SKM-1 treated with dmso at 0.1 percent for 144 hours (cell line): Measurements from ENCODE around the gene C6orf89.
"Not testable (repeated sequence)": the region's sequence is repeated elsewhere in the genome, so short reads cannot be mapped to it uniquely, and the experiment has no call there.

Experiments used
- DNase-seq: peaks from one replicate; lab custom pipeline; 2025; ENCODE audit not compliant: unreplicated experiment; lab: John Stamatoyannopoulos, UW

Gene C6orf89

DNA sequence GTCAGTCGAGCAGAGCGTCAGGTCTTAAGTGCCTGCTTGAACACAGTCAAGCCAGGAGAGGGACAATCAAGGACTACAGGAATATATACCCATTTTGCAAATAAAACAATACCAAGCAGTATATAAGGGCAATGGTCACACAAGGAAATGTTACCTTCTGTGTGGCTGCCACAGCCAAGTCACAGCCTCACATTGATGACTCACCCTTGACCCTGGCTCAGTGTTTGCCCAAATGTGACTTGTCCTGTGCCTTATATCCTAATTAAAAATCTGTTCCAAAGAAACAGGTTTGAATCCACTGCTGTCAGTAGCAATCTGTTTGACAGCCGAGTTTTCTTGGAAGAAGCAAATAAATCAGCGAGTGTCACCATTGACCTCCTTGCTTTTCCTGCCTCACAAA lies 34.3 kb downstream of the C6orf89 start:
- no peak for DNase-seq

DNA sequence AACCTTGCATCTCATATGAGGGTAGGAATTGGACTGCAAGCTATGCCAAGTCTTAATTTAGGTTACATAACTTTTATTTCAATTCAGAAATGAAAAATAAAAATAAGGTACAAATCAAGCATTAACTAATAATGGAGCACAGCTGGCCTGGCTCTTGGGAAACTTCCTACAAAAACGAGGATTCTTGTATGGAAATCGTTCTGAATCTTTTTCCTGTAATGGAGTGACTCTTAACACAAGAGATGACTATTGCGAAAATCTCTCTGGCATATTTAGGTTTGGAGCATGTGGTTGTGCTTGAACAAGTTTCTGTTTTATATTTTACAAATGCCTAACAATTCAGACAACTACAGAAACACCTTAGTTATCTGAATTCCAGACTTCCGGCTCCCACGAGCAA lies 34.8 kb downstream of the C6orf89 start:
- DNase-seq: no peak

DNA sequence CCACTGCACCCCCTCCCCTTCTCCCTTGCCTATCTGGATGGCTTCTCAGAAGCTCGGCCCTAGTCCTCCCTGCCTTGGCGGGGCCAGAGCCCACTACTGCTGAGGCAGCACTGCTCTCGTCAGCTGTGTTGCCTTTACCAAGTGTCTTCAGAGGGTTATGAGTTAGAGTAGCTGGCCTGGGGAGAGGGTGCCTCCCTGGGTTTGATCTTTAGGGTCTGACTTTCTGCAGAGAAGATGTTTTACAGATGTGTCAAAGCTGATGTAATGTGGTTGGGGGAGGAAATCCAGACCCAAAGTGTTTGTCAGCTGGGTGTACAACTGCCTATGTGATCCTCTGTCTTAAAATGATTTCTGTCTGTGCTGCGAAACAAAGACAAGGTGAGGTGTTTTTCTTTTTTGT lies 38.4 kb downstream of the C6orf89 start:
- DNase-seq: no peak

DNA sequence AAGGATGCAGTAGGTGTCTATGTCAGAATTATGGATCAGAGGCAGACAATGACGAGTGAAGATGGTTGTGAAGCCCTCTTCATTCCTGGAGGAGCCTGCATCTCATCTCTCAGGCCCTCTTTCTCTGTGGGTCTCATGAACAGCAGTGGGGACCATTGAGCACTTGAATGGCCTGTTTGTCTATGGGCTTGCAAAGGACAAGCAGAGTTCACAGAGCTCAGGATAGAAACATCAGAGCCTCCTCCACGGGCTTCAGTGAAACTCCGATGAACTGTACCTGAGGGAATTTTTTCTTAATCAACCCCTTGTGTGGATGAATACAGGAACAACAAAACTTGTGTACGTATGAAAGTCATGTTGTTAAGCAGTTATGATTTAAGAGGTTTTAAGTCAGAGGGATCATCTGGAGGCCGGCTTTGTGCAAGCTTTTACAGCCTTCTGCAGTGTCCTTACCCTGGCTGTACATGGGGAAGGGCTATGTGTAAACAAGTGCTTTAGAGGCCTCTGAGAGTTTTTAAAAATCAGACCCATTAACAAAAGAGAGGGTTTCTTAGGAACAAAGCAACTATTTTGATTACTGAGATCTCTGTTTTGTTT lies 39.1 kb downstream of the C6orf89 start:
- no peak for DNase-seq

DNA sequence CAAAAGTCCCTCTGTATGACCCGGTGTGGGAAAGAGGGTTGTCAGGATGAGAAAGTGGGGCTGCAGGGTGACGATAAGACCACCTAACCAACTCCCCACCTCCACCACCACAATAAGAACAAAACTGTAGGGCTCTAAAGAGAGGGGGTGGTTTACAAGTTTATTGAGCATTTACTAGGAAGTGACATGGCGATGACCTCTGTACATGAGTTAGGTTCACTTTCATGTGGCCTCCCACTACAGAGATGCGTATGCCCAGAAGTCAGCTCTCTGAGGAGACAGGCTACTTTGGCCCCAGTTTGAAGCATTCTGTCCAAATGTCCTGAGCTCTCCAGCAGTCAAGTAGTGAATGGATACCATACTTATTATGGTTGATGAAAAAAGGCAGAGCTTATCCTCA lies 40.1 kb downstream of the C6orf89 start:
- DNase-seq: no peak

DNA sequence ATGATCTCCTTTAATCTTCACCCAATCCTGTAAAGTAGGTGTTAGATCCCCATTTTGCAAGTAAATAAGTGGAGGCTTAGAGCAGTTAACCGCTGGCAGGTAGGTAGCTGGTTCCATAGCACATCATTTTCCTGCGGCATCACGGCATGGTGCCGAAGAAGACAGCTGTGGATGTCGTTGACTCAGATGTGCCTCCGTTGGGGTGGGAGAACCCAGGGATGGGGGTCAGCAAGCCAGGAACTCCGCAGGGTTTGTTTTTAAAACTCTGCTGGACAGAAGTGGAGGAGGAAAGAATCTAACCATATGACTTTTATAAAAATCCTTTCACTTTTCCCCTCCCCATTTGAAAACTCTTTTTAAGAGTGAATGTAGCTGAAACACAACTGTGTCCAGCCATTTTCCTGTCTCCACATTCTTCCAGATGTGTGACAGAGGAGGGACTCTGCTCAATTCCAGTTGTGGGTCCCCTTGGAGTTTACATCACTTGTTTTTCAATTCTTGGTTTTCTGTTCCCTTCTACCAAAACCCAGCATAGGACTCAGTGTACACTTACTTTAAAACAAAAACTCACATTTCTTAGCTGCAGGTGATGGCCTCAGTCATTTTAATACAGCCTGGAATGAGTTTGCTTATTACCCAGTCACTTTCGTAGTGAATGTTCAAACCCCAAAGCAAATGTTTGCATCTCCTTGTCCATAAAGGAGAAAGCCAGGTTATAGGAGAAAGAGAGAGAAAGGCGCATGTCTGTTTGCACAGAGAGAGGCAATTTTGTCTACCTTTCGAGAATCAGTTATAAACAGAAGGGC lies 41.2 kb downstream of the C6orf89 start:
- DNase-seq: no peak

DNA sequence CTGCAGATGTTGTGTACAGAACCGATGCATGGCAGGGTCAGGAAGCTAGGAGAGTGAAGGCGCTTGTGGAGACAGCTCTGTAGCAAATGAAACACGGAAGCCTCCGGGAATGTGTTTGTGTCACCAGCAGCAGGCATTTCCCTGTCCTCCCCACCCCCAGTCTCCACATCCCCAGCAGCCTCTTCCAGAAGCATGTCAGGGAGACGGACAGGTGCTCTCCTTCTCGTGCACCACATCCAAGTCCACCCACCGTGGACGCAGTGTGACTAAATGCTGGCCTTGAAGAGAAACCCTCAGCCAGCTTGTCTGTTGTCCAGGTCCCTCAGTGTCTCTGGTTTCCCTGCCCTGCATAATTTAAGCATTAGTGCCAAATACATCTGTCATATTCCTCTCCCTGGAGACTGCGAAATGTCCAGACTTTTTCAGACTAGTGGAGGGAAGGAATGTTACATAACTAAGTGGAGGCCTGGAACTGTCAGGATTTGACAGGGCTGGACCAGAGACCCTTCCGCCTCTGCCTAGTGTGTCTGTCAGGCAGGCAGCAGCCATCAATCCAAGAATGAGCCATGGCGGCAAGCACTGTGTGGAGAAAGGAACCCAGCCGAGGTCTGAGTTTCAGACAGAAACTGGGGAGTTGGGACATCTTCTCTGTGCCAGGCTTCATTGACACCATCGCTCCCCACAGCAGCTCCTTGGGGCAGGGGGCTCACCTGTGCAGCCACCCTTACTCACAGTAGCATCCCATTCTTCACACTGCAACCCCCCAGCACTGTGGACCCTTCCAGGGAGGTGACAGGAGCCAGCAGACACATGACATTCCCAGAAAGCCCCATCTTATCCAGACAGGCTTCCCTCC lies 42.2 kb downstream of the C6orf89 start:
- no peak for DNase-seq

DNA sequence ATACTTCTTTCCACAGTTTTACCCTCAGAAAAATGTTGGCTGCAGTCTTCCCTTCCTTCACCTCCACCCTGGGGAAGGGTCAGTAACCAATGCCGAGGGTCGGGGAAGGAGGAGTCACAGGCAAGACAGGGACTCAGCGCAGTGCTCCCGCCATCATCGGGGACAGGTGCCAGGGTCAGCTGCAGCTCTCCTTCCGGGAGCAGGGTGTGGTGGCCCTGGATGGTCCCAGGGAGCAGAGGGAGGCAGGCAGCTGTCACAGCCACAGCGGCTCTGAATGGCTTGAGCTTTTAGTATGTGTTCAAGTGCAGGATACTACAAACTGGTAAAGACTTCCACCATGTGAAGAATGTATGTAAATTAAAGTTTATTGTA lies 42.8 kb downstream of the C6orf89 start:
- DNase-seq: no peak

DNA sequence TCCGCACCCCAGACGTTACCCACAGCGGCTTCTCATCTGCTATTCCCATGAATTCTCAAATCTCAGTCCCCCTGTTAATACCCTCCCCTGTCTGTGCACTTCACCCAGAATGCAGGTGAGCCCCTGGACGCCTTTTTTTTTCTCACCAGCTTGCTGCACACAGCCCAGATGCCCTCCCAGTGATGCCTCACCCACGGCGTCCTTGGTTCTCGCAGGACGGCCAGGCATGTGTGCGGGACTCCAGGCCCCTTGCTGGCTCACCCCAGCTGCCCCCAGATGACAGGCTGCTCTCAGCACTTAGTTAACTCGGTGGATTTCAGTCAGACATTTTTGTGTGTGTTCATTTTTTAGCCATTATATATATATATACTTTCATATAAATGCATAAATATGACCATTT lies 43.4 kb downstream of the C6orf89 start:
- no peak for DNase-seq

DNA sequence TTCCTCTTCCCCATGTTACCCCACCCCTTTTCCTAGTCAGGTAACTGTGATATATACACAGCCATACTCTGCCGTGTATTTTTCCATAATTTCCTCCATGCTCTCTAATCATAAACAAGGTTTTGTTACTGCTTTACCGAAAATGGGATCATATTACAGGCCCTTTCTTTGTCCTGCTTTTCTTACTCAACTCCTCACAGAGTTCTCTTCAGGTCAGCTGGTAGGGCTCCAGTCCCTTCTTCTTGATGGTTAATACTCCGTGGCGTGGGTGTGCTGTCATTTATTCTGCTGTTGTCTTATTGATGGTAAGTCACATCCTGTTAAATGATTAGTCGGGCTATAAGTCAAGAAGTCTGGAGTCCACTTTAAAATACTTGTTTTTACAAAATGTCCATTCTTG lies 43.9 kb downstream of the C6orf89 start:
- DNase-seq: no peak

DNA sequence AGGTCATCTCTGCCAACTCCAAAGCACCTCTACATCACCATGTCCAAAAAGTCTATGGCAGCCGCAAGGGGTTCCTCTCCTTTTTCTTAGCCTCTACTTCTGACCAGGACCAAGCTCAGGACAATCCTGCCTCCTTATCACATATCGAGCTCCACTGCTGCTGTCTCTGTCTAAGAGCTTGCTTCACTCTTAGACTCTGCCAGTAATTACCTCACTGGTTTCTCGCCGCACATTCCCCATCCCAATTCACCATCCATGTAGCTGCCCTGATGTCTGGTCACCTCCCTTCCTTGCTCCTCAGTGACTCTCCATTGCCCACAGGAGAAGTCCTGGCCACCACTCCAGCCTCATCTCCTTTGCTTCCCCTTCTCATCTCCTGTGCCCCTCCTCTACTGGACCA lies 44.7 kb downstream of the C6orf89 start:
- DNase-seq: no peak

DNA sequence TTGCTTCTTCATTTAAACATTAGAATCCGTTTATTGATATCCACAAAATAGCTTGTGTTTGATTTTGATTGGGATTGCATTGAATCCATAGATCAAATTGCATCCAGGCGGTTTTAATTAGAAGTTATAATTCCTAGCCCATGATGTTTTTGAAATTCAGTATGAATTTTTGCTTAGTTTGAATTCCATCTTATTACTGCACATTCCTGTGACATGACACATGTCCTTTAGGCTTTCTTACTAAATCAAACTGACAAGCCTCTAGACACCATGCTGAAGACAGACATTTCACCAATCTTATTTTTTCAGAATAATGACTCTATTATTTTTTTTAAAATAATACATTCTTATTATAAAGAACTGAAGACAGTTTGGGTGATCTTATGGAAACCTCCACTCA lies 47.4 kb downstream of the C6orf89 start:
- no peak for DNase-seq

DNA sequence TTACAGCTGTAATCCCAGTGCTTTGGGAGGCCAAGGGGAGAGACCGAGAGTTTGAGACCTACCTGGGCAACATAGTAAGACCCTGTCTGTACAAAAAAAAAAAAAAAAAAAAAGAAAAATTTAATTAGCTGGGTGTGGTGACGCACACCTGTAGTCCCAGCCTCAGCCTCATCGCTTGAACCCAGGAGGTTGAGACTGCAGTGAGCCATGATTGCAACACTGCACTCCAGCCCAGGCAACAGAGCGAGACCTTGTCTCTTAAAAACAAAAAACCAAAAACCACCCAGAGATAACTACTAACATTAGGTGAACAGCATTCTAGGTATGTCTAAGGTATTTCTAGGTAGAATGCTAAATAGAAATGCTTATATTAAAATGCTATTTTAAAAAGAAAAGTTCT lies 47.8 kb downstream of the C6orf89 start:
- DNase-seq: no peak

DNA sequence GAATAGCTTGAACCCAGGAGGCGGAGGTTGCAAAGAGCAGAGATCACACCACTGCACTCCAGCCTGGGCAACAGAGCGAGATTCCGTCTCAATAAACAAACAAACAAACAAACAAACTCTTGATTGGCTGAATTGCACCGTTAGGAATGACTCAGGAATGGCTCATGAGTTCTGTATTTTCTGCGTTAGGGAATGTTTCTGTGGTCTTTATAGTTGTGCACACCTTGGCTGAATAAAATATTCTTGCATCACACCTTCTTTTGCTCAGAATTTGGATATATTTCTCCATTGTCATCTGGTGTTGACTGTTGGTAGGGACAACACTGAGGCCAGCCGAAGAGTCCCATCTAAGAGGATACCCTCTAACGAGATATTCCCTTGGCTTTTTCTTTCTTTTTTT lies 49.1 kb downstream of the C6orf89 start:
- no peak for DNase-seq

DNA sequence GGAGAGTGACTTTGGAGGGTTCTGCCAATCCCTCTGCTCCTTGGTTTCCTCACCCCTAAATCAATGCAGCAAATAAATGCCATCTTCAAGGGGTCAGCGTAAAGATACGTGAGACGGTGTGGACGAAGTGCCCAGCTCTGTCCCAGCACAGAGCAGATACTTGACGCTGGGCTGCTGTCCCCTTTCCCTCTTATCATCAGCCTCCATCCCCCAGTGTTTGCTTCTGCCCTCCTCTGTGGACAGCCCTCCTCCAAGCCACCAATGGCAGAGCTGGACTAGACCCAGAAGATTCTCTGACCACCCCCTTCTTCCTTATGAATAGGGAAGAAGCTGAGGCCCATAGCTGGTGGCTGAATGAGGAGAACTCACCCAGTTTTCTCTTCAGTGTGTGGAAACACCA lies 51.1 kb downstream of the C6orf89 start:
- no peak for DNase-seq

DNA sequence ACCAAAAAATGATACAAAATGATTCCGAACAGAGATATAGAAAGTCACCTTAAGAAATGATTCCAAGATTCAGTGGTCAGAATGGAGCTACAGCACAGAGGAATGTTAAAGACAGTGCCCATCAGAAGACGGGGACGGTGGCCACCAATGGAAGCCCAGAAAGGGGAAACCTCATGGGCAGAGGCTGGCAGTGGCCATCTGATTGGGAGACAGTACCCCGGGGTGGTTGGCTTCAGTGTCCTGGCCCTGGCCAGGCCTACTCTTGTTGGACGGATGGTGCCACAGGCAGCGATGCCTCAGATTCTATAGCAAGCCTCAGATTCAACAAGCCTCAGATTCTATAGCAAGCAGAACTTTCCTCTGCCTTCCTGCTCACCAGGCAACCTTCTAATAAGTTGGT lies 52.1 kb downstream of the C6orf89 start:
- no peak for DNase-seq

DNA sequence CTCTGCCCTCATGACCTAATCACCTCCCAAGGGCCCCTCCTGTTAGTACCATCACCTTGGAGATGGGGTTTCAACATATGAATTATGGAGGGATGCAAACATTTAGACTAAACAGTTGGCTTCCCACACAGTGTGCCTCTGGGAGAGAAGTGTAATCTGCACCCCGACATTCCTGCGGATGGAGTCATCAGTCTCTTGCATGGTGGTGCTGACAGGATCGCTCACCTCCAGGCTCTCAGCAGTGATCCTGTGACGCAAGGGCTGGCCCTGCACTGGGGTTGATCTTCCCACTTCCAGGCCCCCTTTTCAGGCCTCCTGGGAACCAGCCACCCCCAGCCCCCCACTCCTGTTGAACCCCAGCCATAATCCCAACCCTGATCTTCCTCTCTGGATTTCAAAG lies 52.8 kb downstream of the C6orf89 start:
- DNase-seq: no peak

DNA sequence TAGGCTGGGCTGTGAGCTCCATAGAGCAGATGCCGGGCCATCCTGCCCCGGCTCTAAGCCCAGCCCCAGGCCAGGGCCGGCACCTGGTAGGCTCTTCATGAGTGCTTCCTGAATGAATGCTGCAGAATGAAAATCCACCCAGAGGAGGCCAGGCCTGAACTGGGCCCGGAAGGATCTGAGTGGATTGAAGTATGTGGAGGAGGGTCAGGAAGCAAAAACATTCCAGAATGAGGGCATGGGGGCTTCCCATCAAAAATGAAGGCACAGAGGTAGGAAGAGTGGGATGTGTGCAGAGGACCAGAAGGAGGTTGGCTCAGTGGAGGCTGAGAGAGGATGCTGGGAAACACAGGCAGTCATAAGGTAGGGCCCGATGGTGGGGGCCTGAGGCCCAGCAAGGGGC lies 53.3 kb downstream of the C6orf89 start:
- not testable (repeated sequence) for DNase-seq

DNA sequence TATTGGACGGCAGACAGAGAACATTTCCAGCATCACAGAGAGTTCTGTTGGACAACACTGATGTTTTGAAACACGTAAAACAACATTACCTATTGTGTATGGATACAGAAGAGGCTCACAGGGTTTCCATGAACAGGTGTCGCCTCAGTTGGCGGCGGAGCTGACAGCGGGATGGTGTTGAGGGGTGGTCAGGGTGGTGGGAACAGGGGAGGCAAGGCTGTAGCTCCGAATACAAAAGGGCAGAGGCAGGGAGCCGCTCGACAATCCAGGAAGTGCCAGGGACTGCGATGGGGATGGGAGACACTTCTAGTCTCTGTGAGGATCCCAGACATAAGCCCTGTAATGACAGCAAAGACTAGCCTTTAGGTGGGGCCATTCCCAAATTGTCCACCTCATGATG lies 54.3 kb downstream of the C6orf89 start:
- no peak for DNase-seq

DNA sequence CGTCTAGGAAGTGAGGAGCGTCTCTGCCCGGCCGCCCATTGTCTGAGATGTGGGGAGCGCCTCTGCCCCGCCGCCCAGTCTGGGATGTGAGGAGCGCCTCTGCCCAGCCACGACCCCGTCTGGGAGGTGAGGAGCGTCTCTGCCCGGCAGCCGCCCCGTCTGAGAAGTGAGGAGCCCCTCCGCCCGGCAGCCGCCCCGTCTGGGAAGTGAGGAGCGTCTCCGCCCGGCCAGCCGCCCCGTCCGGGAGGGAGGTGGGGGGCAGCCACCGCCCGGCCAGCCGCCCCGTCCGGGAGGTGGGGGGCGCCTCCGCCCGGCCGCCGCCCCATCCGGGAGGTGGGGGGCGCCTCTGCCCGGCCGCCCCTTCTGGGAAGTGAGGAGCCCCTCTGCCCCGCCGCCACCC lies 55.8 kb downstream of the C6orf89 start:
- not testable (repeated sequence) for DNase-seq

DNA sequence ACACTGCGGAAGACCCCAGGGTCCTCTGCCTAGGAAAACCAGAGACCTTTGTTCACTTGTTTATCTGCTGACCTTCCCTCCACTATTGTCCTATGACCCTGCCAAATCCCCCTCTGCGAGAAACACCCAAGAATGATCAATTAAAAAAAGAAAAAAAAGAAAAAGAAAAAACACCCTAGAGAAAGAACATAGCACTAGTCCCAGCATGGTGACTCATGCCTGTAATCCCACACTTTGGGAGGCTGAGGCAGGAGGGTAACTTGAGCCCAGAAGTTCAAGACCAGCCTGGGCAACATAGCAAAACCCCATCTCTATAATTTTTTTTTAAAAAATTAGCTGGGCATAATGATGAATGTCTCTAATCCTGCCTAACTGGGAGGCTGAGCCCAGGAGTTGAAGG lies 56.6 kb downstream of the C6orf89 start:
- not testable (repeated sequence) for DNase-seq

DNA sequence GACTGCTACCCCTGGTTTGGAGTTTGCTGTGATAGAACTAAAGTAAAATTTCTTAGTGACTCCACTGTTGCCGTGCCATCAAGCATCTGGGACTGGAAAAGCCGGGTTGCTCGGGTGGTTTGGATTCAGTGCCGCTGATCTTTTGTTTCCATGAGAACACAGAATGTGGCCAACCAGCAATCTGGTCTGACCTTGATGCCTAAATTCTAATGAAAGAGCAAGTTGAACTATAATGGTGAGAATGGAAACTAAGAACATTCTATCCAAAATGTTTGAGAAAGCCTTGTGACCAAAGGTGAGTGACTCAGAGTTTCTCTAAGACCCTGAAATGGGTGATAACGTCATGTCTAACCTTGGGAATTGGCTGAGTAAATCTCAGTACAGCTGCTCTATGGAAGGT lies 58.9 kb downstream of the C6orf89 start:
- no peak for DNase-seq
